Activated CD8-positive, alpha-beta memory T cell treated with anti-CD3 and anti-CD28 coated beads for 1 hour (primary cell): ENCODE measurements around the gene OTOP3.
"Not testable (repeated sequence)": the region's sequence is repeated elsewhere in the genome, so short reads cannot be mapped to it uniquely, and the experiment has no call there.

Experiments
- DNase-seq, 2 donors: peaks; one replicate each; pipeline ENCODE4 v3.0.0-alpha.2; 2020; ENCODE audit warnings: low read depth in 1 of 2; ENCODE audit errors: extremely low read depth in 1 of 2

OTOP3 gene

GRCh38 chr17:74979408-74980146 is 43.9 kb downstream of the OTOP3 start:
- DNase-seq, result no peak

- no peak for DNase-seq
Measured at GRCh38 chr17:74981318-74981978, 45.8 kb downstream of the OTOP3 start.

- DNase-seq, result peak; percentile 42 to 65
Measured at GRCh38 chr17:74981979-74982662, 46.4 kb downstream of the OTOP3 start.

GRCh38 chr17:74982663-74983313 is 47.1 kb downstream of the OTOP3 start:
- not testable (repeated sequence) for DNase-seq

GRCh38 chr17:74986206-74986576 is 50.5 kb downstream of the OTOP3 start:
- DNase-seq, result no peak

GRCh38 chr17:74987418-74987908 is 51.8 kb downstream of the OTOP3 start, which contains the start of gene CDR2L:
TSS of gene CDR2L (plus strand) at chr17:74987632. CDS start at chr17:74988044, 412 bp downstream.
- DNase-seq, result peak; percentile 78 to 85

GRCh38 chr17:74987909-74988711 is 52.4 kb downstream of the OTOP3 start:
- no peak for DNase-seq

GRCh38 chr17:74990581-74991105 is 54.9 kb downstream of the OTOP3 start:
- no peak for DNase-seq

GRCh38 chr17:74992223-74992622 is 56.5 kb downstream of the OTOP3 start:
- DNase-seq, result no peak

- no peak for DNase-seq
Measured at GRCh38 chr17:74994440-74994839, 58.7 kb downstream of the OTOP3 start.

GRCh38 chr17:74995847-74996246 is 60.1 kb downstream of the OTOP3 start:
- no peak for DNase-seq

GRCh38 chr17:74998783-74999182 is 63.1 kb downstream of the OTOP3 start:
- no peak for DNase-seq

- DNase-seq, result no peak
Measured at GRCh38 chr17:74999523-74999922, 63.8 kb downstream of the OTOP3 start.
